K562 treated with DMSO at 1 percent for 48 hours (cell line): ENCODE results near the gene TNFSF4. TPM values are rescaled to one million over a fixed set of nuclear protein-coding genes. Genes with fewer than 3 reads are reported as not detected.

Experiments used
- total RNA-seq: library from RNA; unstranded; fragments of 300-600 nt; gene quantifications from 2 replicates; pipeline ENCODE4 v1.2.3, GENCODE V29; 2022; ENCODE audit warnings: low replicate concordance; ENCODE audit errors: extremely low read depth

The TNFSF4 gene, protein sequence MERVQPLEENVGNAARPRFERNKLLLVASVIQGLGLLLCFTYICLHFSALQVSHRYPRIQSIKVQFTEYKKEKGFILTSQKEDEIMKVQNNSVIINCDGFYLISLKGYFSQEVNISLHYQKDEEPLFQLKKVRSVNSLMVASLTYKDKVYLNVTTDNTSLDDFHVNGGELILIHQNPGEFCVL
- not detected in 2 replicates for total RNA-seq

DNA sequence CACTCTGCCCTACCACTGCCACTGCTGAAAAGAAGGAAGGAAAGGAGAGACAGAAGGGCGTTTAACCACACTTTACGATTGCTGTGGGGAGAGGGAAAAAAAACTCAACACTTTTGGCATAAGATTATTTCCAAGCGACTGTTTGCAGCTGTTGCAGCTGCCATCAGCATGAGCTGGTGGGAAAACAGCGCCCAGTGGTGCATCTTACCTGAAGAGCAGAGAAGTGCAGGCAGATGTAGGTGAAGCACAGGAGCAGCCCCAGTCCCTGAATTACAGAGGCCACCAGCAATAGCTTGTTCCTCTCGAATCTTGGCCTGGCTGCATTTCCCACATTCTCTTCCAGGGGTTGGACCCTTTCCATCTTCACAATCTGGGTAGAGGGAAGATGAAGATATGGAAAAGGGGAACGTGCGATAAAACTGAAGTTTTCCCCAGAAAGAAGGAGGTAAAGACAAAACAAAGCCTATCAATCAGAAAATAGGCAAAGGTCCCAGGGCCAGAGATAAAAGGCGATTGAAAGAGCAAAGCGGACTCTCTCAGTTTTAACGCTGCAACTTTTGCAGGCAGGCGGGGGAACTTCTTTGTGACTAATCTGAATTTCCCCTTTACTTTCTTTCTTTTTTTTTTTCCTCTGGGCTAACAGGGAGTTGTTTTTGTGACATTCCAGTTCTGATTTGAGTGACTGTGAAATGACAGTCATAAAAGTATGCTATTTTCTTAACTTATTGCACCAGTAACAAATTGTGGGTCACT, at the start of gene TNFSF4:
TNFSF4 (minus strand) TSS at position 516 of the 753 bp plus-strand sequence; CDS start at position 361, 155 bp downstream.

Other genes with a start within 250 kb of the TNFSF4 start
- not detected in 2 replicates for gene TNFSF18, start 156.4 kb downstream of the TNFSF4 start, total RNA-seq